GM19238 (cell line): Measurements from ENCODE around the gene ZNF536.

Source experiments
- DNase-seq: peaks from one replicate; pipeline ENCODE4 v3.0.0; 2011; ENCODE audit warnings: low spot score; ENCODE audit not compliant: insufficient read length

ZNF536 gene

GRCh38 chr19:30363073-30363472, 9.1 kb upstream of the ZNF536 start:
- no peak for DNase-seq

DNA sequence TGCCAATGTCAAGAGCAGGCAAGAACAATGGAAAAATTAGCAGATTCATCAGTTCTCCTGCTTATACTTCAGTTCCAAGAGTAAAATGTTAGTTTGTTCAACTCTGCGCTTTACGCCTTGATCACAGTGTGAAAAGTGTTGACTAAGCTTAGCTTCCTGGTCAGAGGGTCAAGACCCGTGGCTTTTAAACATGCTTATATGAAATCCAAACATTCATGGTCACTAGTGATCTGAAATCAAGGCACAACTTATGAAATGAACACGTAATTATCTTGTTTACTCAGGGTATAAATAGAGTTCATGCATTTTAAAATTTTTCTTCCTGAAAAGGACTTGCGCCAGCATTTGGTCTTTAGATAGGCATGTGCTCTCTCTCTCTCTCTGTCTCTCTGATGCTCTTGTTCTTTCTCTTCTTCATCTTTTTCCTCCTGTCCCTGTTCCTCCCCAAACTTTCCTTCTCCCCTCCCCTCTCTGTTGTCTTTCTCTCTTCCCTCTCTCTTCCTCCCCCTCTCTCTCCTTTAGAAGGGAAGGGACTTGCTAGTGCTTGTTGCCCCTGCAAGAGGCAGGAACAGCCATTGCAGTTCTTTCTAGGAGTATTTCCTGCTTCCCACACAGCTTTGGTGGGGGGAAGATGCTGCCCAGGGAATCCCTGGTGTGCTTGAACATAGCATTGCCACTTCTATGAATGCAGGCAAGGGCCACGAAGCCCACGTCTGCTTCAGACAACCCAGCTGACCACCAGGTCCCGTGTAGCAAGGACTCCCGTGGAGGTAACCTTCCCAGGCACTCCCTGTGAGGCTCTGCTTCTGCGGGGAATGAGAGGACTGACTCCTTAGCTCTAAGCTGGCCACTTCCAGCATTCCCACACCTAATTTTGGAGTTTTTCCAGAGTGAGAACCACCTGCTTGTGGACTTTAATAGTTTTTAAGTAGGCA, 7.1 kb upstream of the ZNF536 start:
- DNase-seq = no peak

DNA sequence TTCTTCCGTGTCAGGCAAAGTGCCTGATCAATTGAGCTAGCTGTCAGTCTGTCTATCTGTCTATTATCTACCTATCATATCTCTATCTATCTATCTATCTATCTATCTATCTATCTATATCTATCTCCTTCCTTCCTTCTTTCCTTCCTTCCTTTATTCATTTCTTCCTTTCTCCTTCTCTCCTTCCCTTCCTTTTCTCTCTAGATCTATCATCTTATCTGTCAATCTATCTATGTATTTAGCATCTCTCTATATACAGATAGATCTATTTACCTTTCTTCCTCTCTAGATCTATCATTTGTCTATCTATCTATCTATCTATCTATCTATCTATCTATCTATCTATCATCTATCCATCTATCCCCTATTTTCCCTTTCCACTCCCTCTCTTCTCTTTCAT, 5.9 kb upstream of the ZNF536 start:
- DNase-seq = no peak

GRCh38 chr19:30367006-30367405, 5.2 kb upstream of the ZNF536 start:
- no peak for DNase-seq

GRCh38 chr19:30367421-30367820, 4.8 kb upstream of the ZNF536 start:
- no peak for DNase-seq

DNA sequence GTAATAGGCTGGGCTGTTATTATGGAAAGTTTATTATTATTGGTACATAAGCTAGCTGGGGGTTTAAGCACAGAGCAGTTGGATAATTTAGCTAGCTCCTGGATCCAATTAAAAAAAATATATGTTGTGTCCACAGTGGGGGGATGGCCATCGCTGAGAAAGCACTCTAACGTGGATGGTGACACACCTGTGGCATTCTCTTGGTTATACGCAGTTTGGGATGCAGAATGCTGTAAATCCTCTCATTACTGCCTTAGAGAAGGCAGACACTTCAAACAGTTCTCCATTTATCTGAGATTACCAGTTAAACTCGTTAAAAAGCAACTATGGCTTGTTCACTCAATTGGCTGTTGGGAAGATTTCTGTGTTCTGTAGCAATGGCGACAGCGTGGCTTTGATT, 2.4 kb upstream of the ZNF536 start:
- DNase-seq = no peak

DNA sequence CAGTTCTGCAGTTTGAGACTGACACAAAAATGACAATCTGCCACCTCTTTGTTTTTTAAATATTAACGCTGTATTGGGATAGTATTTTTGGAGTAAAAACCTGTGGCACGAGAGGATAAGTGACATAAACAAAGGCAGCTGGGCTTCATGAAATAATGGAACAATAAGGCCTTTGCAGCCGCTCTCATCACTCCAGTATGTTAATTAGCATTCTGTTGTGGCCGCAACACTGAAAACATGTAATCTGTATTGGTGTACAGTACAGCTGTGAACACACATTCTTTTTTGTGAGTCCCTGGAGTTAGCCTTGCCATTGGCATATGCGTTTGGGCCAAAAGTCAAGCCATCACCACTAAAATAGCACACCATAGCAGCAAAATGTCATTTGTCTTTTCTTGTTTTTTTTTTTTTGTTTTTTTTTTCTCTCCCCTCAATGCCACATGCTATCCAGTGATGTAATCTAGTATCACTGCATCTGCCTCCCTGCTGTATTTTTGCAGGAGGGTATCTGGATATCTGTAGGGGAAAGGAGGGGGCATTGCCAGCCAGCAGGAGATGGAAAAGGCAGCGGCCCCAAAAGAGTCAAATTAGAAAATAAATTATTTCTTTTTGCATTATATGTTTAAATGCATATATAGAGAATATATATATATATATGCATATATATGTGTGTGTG, 885 bp upstream of the ZNF536 start:
- DNase-seq = no peak

DNA sequence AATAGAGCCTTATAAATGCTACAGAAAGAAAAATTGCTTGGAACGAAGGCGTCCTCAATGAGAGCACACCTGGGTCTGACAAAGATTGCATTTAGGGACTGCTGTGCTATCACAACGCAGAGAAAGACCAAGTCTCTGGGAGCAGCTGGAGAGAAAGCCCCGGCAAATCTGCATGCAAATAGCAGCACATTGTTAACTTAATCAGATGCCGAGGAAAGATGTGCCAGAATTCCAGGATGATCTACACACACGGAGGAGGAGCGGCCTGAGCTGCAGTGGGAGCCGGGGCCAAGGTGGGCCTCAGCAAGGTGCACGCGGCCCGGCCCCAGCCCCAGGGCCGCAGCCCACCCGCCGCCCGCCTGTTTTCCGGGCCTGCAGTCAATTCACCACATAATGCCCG, 1.4 kb downstream of the ZNF536 start:
- no peak for DNase-seq

DNA sequence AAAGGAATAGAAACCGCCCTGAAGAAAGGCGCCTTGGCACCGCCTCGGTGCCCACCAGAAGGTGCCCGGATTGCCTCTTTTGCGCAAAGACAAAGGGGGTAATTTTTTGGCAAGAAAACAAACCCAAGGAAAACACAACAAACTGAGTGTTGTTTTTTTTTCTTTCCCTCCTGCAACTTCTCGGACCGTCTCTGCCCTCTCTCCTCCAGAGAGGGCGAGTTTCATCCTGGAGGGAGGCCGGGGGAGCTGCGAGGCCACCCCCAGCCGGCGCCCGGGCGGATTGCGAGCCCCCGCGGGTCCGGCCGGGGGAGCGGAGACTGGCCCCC, 2.3 kb downstream of the ZNF536 start:
- no peak for DNase-seq

- DNase-seq = no peak
Measured at GRCh38 chr19:30374865-30375552, 2.8 kb downstream of the ZNF536 start.

DNA sequence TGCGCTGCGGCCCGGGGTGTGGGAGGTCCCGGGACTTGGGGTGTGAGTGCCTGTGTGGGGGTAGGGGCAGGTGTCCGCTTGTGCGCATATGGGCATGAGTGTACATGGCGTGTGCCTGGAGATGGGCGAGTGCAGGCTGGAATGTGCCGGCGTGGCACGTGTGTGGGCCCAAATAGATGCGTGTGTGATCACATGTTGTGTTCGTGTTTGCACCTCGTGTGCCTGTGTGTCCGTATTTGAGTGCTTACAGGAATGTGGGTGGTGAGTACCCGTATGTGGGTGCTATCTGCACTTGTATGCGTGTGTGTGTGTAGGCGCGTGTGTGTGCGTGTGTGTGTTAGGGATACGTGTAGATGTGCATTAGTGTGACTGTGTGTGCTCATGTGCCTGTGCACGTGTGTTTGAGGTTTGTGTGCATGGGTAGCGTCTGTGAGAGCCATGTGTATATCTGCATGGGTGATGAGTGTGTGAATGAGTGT, 3.4 kb downstream of the ZNF536 start:
- DNase-seq = no peak

- DNase-seq = no peak
Measured at GRCh38 chr19:30376272-30376671, 4.1 kb downstream of the ZNF536 start.

DNA sequence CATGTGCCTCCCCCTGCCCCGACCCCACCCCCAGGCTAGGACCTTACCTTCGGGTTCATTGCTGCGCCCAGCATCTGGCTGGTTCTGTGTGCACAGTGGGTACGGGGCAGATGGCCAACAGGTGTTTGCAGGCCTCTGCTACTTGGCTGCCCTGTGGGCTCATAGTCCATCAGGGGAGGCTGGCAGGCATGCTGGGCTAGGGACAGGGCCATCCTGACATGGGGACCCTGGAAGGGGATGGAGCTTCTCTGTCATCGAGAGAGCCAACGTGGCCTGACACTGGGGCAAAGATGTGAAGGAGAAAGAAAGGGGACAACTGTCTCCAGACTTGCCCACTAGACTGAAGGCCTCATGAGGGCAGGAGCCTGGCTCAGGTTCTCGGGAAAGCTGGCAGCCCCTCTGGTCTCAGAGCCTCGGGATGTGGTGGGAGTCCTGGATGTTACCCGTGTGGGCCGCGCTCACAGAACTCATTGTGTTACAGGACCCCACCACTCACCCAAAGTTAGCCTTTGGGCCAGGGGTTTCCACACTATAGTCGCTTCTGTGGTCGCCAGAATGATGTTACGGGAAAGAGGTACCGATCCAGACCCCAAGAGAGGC, 4.7 kb downstream of the ZNF536 start:
- DNase-seq = no peak

- DNase-seq = no peak
Measured at GRCh38 chr19:30378701-30379100, 6.5 kb downstream of the ZNF536 start.

DNA sequence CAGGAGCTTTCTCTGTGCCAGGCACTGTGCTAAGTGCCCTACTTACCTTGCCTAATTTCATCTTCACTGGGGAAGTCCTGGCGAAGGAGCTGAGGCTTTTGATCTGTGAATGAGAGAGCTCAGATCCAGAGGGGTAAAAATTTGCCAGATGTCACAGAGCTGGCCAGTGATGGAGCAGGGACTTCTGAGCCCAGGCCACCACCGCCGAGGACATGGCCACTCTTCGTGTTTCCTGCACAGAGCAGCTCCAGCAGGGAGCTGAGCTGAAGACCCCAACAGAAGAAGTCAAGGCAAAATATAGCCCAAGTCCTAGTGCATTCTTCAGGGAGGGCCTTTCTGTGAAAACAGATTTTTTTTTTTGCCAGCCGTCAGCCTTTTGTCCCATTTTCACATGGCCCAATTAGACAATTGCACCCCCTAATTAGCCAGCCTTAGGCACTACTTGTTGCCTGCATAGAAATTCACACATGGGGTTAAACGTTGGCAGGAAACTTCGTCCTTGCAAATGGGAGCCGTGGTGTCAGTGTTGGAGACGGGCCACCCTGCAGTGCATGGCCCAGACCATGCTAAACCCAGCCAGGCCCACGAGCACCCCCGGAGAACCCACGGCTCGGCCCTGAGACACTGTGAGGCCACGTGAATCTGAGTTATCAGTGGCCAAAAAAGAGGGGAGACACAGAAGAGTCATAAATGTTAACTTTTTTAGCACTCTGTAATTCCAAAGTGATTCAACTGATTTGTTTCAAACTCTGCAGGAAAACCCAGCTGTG, 7.8 kb downstream of the ZNF536 start:
- DNase-seq = no peak

- no peak for DNase-seq
Measured at GRCh38 chr19:30381366-30381765, 9.2 kb downstream of the ZNF536 start.

DNA sequence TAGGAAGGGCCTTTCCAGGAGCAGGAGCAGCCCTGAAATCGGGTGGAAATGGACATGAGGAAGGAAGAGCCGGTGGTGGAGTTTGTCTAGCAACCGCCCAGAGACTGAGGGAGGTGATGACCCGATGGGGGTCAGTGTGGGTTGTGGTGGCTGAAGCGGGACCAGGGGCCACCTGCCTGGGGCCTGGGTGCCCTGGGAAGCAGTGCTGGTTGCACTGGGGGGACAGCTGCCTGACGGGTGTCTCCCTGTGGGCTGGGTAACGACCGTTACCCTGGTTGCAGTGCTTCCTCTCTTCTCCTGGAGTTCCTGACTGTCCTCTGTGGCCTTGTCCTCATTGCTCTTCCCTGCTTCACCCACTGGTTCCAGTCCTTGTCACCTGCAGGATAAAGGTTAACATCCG, 13.0 kb downstream of the ZNF536 start:
- no peak for DNase-seq

DNA sequence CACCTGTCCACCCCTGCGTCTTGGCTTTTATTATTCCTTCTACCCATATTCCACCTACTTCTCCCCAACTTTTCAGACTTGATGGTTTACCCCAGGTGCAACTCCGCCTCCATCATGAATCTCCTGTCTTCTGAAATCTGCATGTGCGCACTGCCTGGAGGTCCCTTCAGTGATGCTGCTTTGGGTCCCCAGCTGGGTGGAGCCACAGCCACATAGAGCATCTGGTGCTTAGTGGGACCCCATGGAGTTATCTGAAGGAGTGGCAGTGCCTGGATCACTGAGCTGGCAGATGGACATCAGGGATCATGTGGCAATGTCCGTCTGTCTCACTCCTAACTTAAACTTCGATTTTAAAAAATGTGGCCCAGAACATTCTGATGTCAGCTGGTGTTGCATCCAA, 13.5 kb downstream of the ZNF536 start:
- no peak for DNase-seq

GRCh38 chr19:30386551-30387143, 14.5 kb downstream of the ZNF536 start:
- no peak for DNase-seq

GRCh38 chr19:30387311-30388115, 15.3 kb downstream of the ZNF536 start:
- no peak for DNase-seq
